Measurements from ENCODE around the gene PEAK1.

DNA sequence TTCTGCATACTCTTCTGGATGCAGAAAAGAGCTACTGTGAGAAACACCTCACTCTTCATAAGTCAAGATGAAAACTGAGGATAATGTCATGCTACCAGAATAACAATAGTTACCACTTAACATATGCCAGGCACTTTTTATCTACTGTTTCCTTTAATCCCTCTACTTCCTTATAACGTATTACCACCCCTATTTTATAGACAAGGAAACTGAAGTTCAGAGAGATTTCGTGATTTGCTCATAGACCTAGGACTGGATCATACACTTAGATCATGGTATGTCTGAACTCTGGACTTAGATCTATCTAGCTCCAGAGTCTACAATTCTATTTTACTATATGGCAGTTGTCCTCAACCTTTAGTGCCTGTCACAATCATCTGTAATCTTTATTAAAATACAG is 193.3 kb downstream of the PEAK1 start:
- TF ChIP-seq ZBTB1 (tag by site-specific recombination; IDR thresholded peaks at IDR 0.05) (no peak), ZNF391 (tag by site-specific recombination; IDR thresholded peaks at IDR 0.05; ENCODE audit: borderline replicate concordance, low read depth) (no peak), SP2 (tag by site-specific recombination; IDR thresholded peaks at IDR 0.05) (no peak)
- TF ChIP-seq, protein P1, sequence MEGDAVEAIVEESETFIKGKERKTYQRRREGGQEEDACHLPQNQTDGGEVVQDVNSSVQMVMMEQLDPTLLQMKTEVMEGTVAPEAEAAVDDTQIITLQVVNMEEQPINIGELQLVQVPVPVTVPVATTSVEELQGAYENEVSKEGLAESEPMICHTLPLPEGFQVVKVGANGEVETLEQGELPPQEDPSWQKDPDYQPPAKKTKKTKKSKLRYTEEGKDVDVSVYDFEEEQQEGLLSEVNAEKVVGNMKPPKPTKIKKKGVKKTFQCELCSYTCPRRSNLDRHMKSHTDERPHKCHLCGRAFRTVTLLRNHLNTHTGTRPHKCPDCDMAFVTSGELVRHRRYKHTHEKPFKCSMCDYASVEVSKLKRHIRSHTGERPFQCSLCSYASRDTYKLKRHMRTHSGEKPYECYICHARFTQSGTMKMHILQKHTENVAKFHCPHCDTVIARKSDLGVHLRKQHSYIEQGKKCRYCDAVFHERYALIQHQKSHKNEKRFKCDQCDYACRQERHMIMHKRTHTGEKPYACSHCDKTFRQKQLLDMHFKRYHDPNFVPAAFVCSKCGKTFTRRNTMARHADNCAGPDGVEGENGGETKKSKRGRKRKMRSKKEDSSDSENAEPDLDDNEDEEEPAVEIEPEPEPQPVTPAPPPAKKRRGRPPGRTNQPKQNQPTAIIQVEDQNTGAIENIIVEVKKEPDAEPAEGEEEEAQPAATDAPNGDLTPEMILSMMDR (tag by site-specific recombination; IDR thresholded peaks at IDR 0.05) = no peak
- TF ChIP-seq, protein P2, sequence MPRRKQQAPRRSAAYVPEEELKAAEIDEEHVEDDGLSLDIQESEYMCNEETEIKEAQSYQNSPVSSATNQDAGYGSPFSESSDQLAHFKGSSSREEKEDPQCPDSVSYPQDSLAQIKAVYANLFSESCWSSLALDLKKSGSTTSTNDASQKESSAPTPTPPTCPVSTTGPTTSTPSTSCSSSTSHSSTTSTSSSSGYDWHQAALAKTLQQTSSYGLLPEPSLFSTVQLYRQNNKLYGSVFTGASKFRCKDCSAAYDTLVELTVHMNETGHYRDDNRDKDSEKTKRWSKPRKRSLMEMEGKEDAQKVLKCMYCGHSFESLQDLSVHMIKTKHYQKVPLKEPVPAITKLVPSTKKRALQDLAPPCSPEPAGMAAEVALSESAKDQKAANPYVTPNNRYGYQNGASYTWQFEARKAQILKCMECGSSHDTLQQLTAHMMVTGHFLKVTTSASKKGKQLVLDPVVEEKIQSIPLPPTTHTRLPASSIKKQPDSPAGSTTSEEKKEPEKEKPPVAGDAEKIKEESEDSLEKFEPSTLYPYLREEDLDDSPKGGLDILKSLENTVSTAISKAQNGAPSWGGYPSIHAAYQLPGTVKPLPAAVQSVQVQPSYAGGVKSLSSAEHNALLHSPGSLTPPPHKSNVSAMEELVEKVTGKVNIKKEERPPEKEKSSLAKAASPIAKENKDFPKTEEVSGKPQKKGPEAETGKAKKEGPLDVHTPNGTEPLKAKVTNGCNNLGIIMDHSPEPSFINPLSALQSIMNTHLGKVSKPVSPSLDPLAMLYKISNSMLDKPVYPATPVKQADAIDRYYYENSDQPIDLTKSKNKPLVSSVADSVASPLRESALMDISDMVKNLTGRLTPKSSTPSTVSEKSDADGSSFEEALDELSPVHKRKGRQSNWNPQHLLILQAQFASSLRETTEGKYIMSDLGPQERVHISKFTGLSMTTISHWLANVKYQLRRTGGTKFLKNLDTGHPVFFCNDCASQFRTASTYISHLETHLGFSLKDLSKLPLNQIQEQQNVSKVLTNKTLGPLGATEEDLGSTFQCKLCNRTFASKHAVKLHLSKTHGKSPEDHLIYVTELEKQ (tag by site-specific recombination; IDR thresholded peaks at IDR 0.05; ENCODE audit: borderline replicate concordance) = no peak
- TF ChIP-seq, protein P3, sequence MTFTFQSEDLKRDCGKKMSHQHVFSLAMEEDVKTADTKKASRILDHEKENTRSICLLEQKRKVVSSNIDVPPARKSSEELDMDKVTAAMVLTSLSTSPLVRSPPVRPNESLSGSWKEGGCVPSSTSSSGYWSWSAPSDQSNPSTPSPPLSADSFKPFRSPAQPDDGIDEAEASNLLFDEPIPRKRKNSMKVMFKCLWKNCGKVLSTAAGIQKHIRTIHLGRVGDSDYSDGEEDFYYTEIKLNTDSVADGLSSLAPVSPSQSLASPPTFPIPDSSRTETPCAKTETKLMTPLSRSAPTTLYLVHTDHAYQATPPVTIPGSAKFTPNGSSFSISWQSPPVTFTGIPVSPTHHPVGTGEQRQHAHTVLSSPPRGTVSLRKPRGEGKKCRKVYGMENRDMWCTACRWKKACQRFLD (tag by site-specific recombination; IDR thresholded peaks at IDR 0.05) = no peak
- TF ChIP-seq, protein P4, sequence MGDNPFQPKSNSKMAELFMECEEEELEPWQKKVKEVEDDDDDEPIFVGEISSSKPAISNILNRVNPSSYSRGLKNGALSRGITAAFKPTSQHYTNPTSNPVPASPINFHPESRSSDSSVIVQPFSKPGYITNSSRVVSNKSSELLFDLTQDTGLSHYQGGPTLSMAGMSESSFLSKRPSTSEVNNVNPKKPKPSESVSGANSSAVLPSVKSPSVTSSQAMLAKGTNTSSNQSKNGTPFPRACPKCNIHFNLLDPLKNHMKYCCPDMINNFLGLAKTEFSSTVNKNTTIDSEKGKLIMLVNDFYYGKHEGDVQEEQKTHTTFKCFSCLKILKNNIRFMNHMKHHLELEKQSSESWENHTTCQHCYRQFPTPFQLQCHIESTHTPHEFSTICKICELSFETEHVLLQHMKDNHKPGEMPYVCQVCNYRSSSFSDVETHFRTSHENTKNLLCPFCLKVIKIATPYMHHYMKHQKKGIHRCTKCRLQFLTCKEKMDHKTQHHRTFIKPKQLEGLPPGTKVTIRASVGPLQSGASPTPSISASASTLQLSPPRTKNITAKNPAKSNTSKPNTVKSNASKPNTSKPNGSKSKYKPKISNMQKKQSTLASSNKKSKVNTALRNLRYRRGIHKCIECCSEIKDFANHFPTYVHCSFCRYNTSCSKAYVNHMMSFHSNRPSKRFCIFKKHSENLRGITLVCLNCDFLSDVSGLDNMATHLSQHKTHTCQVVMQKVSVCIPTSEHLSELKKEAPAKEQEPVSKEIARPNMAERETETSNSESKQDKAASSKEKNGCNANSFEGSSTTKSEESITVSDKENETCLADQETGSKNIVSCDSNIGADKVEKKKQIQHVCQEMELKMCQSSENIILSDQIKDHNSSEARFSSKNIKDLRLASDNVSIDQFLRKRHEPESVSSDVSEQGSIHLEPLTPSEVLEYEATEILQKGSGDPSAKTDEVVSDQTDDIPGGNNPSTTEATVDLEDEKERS (tag by site-specific recombination; IDR thresholded peaks at IDR 0.05) = no peak

All from HEK293 (cell line).